ENCODE results near the gene PDCD4.

DNA sequence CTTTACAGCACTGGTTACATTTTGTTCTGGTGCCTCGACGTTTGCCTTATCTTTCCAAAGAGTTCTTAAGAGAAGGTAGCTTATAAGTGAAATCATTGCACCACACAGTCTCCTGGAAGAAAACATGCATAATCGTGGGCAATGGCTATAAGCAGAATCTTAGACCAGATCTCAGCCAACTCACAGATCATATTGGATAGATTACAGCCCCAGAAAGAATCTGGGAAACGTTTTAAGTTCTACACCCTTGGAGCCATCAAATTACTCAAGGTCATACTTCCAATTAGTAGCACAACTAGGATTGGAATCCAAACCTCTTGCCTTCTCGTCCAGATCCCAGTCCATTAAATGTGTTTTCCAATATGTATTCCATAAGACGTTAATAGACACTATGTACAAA, 8.8 kb upstream of the PDCD4 start:
- TF ChIP-seq, protein P1, sequence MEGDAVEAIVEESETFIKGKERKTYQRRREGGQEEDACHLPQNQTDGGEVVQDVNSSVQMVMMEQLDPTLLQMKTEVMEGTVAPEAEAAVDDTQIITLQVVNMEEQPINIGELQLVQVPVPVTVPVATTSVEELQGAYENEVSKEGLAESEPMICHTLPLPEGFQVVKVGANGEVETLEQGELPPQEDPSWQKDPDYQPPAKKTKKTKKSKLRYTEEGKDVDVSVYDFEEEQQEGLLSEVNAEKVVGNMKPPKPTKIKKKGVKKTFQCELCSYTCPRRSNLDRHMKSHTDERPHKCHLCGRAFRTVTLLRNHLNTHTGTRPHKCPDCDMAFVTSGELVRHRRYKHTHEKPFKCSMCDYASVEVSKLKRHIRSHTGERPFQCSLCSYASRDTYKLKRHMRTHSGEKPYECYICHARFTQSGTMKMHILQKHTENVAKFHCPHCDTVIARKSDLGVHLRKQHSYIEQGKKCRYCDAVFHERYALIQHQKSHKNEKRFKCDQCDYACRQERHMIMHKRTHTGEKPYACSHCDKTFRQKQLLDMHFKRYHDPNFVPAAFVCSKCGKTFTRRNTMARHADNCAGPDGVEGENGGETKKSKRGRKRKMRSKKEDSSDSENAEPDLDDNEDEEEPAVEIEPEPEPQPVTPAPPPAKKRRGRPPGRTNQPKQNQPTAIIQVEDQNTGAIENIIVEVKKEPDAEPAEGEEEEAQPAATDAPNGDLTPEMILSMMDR (IDR thresholded peaks at IDR 0.05), result no peak
- TF ChIP-seq EP300 (IDR thresholded peaks at IDR 0.05; ENCODE audit: borderline replicate concordance in 1 of 2, low read depth in 1 of 2, low read length in 1 of 2), result no peak
- TF ChIP-seq TEAD4 (IDR thresholded peaks at IDR 0.05; ENCODE audit: borderline replicate concordance, insufficient read depth), result no peak
- TF ChIP-seq, protein P2, sequence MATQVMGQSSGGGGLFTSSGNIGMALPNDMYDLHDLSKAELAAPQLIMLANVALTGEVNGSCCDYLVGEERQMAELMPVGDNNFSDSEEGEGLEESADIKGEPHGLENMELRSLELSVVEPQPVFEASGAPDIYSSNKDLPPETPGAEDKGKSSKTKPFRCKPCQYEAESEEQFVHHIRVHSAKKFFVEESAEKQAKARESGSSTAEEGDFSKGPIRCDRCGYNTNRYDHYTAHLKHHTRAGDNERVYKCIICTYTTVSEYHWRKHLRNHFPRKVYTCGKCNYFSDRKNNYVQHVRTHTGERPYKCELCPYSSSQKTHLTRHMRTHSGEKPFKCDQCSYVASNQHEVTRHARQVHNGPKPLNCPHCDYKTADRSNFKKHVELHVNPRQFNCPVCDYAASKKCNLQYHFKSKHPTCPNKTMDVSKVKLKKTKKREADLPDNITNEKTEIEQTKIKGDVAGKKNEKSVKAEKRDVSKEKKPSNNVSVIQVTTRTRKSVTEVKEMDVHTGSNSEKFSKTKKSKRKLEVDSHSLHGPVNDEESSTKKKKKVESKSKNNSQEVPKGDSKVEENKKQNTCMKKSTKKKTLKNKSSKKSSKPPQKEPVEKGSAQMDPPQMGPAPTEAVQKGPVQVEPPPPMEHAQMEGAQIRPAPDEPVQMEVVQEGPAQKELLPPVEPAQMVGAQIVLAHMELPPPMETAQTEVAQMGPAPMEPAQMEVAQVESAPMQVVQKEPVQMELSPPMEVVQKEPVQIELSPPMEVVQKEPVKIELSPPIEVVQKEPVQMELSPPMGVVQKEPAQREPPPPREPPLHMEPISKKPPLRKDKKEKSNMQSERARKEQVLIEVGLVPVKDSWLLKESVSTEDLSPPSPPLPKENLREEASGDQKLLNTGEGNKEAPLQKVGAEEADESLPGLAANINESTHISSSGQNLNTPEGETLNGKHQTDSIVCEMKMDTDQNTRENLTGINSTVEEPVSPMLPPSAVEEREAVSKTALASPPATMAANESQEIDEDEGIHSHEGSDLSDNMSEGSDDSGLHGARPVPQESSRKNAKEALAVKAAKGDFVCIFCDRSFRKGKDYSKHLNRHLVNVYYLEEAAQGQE (IDR thresholded peaks at IDR 0.05; ENCODE audit: low read depth, low read length), result no peak
- TF ChIP-seq SMC3 (IDR thresholded peaks at IDR 0.05; ENCODE audit: low read depth, low read length), result no peak
- no peak for TF ChIP-seq TAF1 (IDR thresholded peaks at IDR 0.05; ENCODE audit: borderline replicate concordance, low read depth, low read length)
- no peak for TF ChIP-seq RXRA (IDR thresholded peaks at IDR 0.05; ENCODE audit: borderline replicate concordance, low read depth)

Data from SK-N-SH (cell line).